ENCODE data around the gene LELP1.
"Not testable (repeated sequence)": the region's sequence is repeated elsewhere in the genome, so short reads cannot be mapped to it uniquely, and the experiment has no call there.

LELP1 gene

GRCh38 chr1:153203130-153203529, at the start of gene LELP1:
TSS of gene LELP1 (plus strand) at chr1:153203430. CDS start at chr1:153204708, 1,278 bp downstream.
- DNase-seq (ENCODE audit: low read depth in 2 of 2) = no peak

DNA sequence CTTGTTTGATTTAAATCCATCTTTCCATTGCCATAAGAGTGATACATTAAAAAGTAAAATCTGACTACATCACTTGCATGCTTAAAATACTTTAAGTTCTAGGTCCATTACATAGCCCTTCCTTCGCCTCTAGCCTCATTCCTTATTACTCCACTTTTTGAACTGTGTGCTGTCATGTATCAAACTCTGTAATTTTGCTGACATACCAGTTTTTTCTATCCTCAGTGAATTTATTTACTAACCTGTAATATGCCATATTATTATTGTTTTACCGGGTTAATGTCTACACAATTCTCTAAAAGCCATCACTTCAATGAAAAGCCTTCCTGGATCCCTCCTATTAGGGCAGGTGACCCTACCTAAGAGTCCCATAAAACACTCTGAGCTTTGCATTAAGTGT, 47.7 kb upstream of the LELP1 start:
- no peak for DNase-seq (ENCODE audit: low read depth in 2 of 2)

- DNase-seq (ENCODE audit: low read depth in 2 of 2) = no peak
These were observed 34.5 kb upstream of the LELP1 start for GRCh38 chr1:153168686-153169085.

DNA sequence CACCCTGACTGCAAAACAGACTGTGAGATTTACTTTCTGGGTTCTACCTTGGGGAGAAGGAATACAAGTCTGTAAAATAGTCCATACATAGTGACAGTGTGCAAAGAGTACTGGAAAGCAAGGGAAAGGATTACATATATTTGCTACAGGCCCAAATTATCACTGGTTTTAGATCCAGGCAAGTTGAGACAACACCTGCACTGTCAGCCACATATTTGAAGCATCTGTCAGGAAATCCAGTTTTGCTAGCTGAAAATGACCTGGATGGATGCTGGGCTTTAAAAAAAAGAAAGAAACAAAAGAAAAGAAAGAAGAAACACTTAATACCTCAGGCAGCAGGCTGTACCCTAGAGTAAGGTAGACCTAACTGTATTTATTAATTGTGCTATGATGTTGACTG, 28.6 kb upstream of the LELP1 start:
- DNase-seq (ENCODE audit: low read depth in 2 of 2) = no peak

DNA sequence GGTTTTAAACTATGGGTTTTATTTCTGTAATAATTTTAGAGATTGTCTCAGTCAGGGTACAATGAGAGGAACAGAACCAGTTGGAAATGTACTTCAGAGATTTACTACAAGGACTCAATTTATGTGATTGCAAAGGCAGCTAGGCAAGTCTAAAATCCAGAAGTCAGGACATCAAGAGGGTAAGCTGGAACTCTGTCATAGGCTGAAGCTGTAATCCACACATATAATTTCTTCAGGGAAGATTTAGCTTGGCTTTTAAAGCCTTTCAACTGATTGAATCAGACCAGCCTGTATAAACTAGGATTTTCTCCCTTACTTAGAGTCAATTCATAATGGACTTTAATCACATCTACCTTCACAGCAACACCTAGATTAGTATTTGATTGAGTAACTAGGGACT, 24.3 kb upstream of the LELP1 start:
- DNase-seq (ENCODE audit: low read depth in 2 of 2) = no peak

- no peak for DNase-seq (ENCODE audit: low read depth in 2 of 2)
These were observed 22.7 kb upstream of the LELP1 start for GRCh38 chr1:153180556-153180955.

- not testable (repeated sequence) for DNase-seq (ENCODE audit: low read depth in 2 of 2)
These were observed 14.9 kb upstream of the LELP1 start for GRCh38 chr1:153188301-153188700.

- no peak for DNase-seq (ENCODE audit: low read depth in 2 of 2)
These were observed 12.9 kb upstream of the LELP1 start for GRCh38 chr1:153190373-153190772.

DNA sequence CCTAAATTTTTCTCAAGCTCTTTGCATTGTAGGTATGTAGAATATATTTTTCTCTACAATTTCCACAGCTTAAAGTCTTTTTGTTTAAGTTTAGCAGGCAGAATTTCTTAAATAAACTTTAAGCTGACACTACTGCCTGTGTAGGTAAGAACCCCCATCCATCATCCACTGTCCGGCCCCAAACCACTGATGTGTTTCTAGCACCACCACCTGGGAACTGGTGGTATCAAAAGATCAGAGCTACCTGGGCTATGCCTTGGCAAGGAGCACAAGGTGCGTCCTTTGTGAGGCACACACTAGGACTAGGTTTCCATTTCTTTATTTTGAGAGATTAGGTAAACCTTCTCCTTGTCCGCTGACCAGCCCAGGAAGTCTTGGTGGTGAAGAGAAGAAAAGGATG, 10.5 kb upstream of the LELP1 start:
- no peak for DNase-seq (ENCODE audit: low read depth in 2 of 2)

GRCh38 chr1:153194331-153195050, 8.7 kb upstream of the LELP1 start:
- DNase-seq (ENCODE audit: low read depth in 2 of 2) = no peak

GRCh38 chr1:153195216-153195615, 8.0 kb upstream of the LELP1 start:
- DNase-seq (ENCODE audit: low read depth in 2 of 2) = no peak

DNA sequence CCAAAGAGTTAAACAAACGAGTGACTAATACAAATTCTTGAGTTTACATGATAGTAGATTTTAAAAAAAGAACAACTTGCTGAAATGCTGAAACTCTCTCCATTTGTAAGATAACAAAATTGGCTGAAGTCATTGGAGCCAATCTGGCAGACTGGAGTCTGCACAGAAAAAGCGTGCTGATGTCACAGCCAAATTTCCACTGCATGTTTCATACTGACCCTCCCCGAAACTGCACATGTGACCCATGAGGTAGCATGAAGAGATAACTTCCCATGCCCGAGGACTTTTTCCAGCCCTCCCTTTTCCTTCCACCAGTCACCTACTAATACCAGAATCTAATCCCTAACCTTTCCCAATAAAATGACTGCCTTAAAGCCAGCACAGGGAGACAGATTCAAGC, 1.2 kb upstream of the LELP1 start:
- no peak for DNase-seq (ENCODE audit: low read depth in 2 of 2)

DNA sequence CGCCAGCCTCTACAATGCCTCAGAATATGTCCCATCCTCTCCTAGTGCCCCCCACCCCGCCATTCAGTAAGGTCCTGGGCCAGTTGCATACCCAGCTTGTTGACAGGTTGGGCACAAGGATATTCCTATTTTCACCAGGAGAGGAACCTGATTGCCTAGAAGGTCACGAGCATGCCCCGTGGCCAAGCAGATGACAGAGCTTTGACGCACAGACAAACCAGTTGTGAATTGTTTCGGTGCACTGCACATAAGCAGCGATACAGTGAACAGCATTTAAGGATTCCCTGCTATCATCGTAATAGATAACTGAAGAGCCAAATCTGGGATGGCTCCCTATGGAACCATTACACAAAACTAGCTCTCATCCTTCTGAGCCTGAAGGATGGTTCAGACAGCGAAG, 3.4 kb downstream of the LELP1 start:
- no peak for DNase-seq (ENCODE audit: low read depth in 2 of 2)

GRCh38 chr1:153210206-153210605, 7.0 kb downstream of the LELP1 start:
- no peak for DNase-seq (ENCODE audit: low read depth in 2 of 2)

DNA sequence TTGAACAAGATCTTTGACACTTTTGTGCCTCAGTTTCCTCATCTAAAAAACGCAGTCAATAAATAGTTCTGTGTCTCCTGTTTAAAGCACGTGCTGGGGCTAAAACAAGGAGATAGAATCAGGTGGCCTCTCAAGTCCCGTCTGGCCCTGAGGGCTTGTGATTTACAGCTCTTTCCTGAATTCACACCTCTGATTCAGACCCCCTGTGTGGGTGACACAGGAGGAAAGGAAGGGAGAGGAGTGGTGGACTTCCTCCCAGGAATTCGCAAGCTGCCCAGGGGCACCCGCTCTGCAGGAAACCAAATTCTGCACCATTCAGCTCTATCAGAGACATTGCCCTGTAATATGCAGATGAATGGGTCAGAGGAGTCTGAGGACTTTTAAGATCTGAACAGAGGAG, 9.0 kb downstream of the LELP1 start:
- DNase-seq (ENCODE audit: low read depth in 2 of 2) = no peak

- no peak for DNase-seq (ENCODE audit: low read depth in 2 of 2)
These were observed 10.3 kb downstream of the LELP1 start for GRCh38 chr1:153213519-153213918.

GRCh38 chr1:153217212-153217611, 14.0 kb downstream of the LELP1 start, which contains the start of gene PRR9:
TSS of gene PRR9 (plus strand) at chr1:153217584. CDS start at chr1:153218145, 561 bp downstream.
- no peak for DNase-seq (ENCODE audit: low read depth in 2 of 2)

DNA sequence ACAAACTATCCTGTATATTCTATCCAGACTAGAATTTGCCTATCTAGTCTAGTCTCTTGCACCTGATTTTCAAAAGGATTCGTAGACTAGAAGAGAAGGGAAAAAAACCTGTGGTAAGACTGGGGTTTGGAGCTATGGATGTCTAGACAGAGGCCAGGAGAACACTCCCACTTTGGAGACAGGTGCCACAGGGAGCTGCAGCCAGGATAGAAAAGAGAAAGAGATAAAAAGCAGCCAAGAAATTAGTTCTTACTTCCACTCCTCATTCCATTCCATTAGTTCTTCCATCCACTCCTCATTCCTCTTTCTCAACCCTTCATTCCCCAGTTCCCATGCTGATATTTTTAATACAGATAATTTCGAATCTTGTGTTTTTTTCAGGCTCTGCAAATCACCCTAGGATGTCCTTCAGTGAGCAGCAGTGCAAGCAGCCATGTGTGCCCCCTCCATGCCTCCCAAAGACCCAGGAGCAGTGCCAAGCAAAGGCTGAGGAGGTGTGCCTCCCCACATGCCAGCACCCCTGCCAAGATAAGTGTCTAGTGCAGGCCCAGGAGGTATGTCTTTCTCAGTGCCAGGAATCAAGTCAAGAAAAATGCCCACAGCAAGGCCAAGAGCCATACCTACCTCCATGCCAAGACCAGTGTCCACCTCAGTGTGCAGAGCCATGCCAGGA, 14.7 kb downstream of the LELP1 start:
- DNase-seq (ENCODE audit: low read depth in 2 of 2) = no peak

- DNase-seq (ENCODE audit: low read depth in 2 of 2) = no peak
These were observed 17.5 kb downstream of the LELP1 start for GRCh38 chr1:153220606-153221303.

- DNase-seq (ENCODE audit: low read depth in 2 of 2) = peak; percentile 2 to 6
These were observed 20.0 kb downstream of the LELP1 start for GRCh38 chr1:153223040-153223891.

DNA sequence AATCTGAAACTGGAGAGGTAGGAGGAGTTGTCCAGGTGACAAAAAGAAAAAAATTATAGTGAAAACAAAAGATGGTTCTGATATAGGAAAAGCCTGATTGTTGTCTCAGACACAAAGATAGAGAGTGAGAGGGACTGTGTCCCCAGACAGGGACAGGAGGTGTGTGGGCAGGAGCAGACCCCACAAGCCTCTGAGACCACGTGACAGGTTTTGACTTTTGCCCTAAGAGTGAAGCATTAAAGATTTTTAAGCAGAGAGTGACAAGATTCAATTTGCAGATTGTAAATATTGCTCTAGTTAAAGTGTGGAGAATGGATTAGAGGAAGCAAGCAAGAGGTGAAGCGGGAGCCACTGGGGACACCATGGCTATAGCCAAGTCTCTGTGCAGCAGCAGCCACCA, 24.6 kb downstream of the LELP1 start:
- no peak for DNase-seq (ENCODE audit: low read depth in 2 of 2)

DNA sequence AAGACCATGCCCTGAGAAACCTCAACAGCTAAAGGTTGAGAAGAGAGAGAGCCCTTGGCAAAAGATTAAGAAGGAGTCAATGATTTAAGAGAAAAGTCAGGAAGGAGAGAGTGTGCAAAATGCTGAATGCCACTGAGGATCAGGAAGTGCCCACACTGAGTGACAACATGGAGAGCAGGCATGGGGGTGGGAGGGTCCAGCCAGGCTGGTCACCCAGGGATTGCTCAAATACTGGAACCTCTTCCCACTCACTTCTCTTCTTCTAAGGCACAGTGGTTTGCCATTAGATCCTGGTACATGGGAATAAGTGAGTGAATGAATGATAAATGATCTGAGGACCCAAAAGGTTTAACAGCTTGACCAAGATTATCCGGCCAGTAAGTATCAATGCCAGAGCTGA, 25.3 kb downstream of the LELP1 start:
- no peak for DNase-seq (ENCODE audit: low read depth in 2 of 2)

All from stimulated activated CD8-positive, alpha-beta memory T cell treated with anti-CD3 and anti-CD28 coated beads, Interleukin-7, amount 100 ng/mL, for 4 hours (primary cell).